ENCODE results near the gene ARID3A.

GRCh38 chr19:902093-902370, 23.8 kb upstream of the ARID3A start:
- no peak for TF ChIP-seq CTCF (conservative IDR thresholded peaks at IDR 0.05; ENCODE audit: low read depth, low read length)
- TF ChIP-seq EZH2 (IDR thresholded peaks at IDR 0.05; ENCODE audit: low read length, unreplicated experiment), result no peak
- no peak for TF ChIP-seq EZH2phosphoT487 (IDR thresholded peaks at IDR 0.05; ENCODE audit: borderline replicate concordance, low read length)
